Naive thymus-derived CD4-positive, alpha-beta T cell (primary cell): ENCODE measurements around the gene CSNK1E. TPM values are rescaled to one million over a fixed set of nuclear protein-coding genes. Genes with fewer than 3 reads are reported as not detected.
A peak's percentile ranks its signal among the peaks of the same experiment; 100 is the strongest.
"Not testable (repeated sequence)": the region's sequence is repeated elsewhere in the genome, so short reads cannot be mapped to it uniquely, and the experiment has no call there.

Experiments
- ATAC-seq: fragments of 150-1000 bp; cut with Tn5 transposase; 2 replicates; pipeline ENCODE4 v1.10.0; 2021; ENCODE audit warnings: mild to moderate bottlenecking, moderate library complexity
- CTCF ChIA-PET: fragments of 350-600 bp; sonication (Branson Sonifier 250); formaldehyde crosslinking; loops from one replicate; lab custom pipeline; 2021; ENCODE audit warnings: antibody characterized with exemption; lab: Charles Lee
- POLR2A ChIA-PET: fragments of 350-600 bp; sonication (Branson Sonifier 250); formaldehyde crosslinking; loops from one replicate; lab custom pipeline; 2021; ENCODE audit warnings: antibody characterized with exemption, inconsistent platforms; lab: Charles Lee
- DNase-seq, 9 donors: peaks; one replicate each; pipeline versions ENCODE4 v3.0.0 to v3.0.0-alpha.2; 2020 to 2022; ENCODE audit warnings: mixed read lengths in 1 of 9
- H3K27ac ChIP-seq: one replicate; pipeline ENCODE4 v1.7.0; 2013; ENCODE audit warnings: mild to moderate bottlenecking, low read depth, low read length, moderate library complexity
- H3K27me3 ChIP-seq, 2 donors: one replicate each; pipeline ENCODE4 v1.7.0; 2013; ENCODE audit warnings: low read length in 2 of 2, mild to moderate bottlenecking in 2 of 2, moderate library complexity in 2 of 2; ENCODE audit not compliant: control insufficient read depth in 2 of 2, insufficient read depth in 2 of 2
- H3K36me3 ChIP-seq, 3 experiments: 1 replicate in 2 of 3; 2 replicates in 1 of 3; pipeline ENCODE4 v1.7.0; 2013; ENCODE audit warnings: low read length in 3 of 3, mild to moderate bottlenecking in 3 of 3, moderate library complexity in 1 of 3; ENCODE audit not compliant: insufficient read depth in 3 of 3, control insufficient read depth in 2 of 3
- H3K4me1 ChIP-seq, 2 donors: one replicate each; pipeline ENCODE4 v1.7.0; 2013; ENCODE audit warnings: low read length in 2 of 2, mild to moderate bottlenecking in 2 of 2, moderate library complexity in 1 of 2; ENCODE audit not compliant: control insufficient read depth in 2 of 2, insufficient read depth in 2 of 2
- H3K4me3 ChIP-seq: 2 replicates; pipeline ENCODE4 v1.7.0; 2013; ENCODE audit warnings: mild to moderate bottlenecking, low read length
- H3K9me3 ChIP-seq, 3 experiments: 1 replicate in 2 of 3; 2 replicates in 1 of 3; pipeline ENCODE4 v1.7.0; 2013; ENCODE audit warnings: low read length in 3 of 3; ENCODE audit not compliant: control insufficient read depth in 2 of 3
- H3K27ac Mint-ChIP-seq, 9 donors: one replicate each; pipeline ENCODE4 v1.8.0; 2020 to 2022; ENCODE audit warnings: mixed read lengths in 9 of 9, mild to moderate bottlenecking in 8 of 9, moderate library complexity in 5 of 9, inconsistent platforms in 2 of 9
- H3K27me3 Mint-ChIP-seq, 5 donors: one replicate each; pipeline ENCODE4 v1.8.0; 2021 to 2022; ENCODE audit warnings: mixed read lengths in 5 of 5, mild to moderate bottlenecking in 1 of 5
- H3K36me3 Mint-ChIP-seq, 5 donors: one replicate each; pipeline ENCODE4 v1.8.0; 2020 to 2022; ENCODE audit warnings: mixed read lengths in 5 of 5, mild to moderate bottlenecking in 3 of 5, inconsistent platforms in 1 of 5
- H3K4me1 Mint-ChIP-seq, 7 donors: one replicate each; pipeline ENCODE4 v1.8.0; 2020 to 2022; ENCODE audit warnings: mixed read lengths in 7 of 7, mild to moderate bottlenecking in 3 of 7, inconsistent platforms in 1 of 7
- H3K4me3 Mint-ChIP-seq, 10 donors: one replicate each; pipeline ENCODE4 v1.8.0; 2020 to 2022; ENCODE audit warnings: mild to moderate bottlenecking in 10 of 10, mixed read lengths in 10 of 10, moderate library complexity in 6 of 10, inconsistent platforms in 2 of 10
- H3K9me3 Mint-ChIP-seq, 11 donors: one replicate each; pipeline ENCODE4 v1.8.0; 2020 to 2022; ENCODE audit warnings: mixed read lengths in 11 of 11, mild to moderate bottlenecking in 4 of 11, inconsistent platforms in 1 of 11, moderate library complexity in 1 of 11
- intact Hi-C, 2 donors: fragments of 100-400 bp; cut with micrococcal nuclease; formaldehyde crosslinking; loops; one replicate each; pipeline ENCODE4 v1.15.1; 2023
- polyA plus RNA-seq, 2 donors: library from polyadenylated mRNA; unstranded; fragments of 300-500 nt; fragmentation: Illumina TruSeq; gene quantifications; one replicate each; pipeline ENCODE4 v1.2.3, GENCODE V29; 2021
- total RNA-seq, 6 experiments: library from RNA in 5 of 6; stranded (reverse) in 5 of 6; gene quantifications; 1 replicate in 5 of 6; 2 replicates in 1 of 6; pipeline ENCODE4 v1.2.3 and lab custom pipeline; 2021 to 2026

CSNK1E gene
- total RNA-seq (100 to 1,000 TPM in 2 of 5 experiments, 10 to 100 TPM in 3; 71.6 to 143 (median 91.9) TPM), polyA plus RNA-seq (1 to 10 TPM; 5.6 to 8.1 TPM), total RNA-seq (lab: John Stamatoyannopoulos, UW) (82.9 reads per million, percentile 81 among the genes with 10 or more reads in this experiment)

DNA sequence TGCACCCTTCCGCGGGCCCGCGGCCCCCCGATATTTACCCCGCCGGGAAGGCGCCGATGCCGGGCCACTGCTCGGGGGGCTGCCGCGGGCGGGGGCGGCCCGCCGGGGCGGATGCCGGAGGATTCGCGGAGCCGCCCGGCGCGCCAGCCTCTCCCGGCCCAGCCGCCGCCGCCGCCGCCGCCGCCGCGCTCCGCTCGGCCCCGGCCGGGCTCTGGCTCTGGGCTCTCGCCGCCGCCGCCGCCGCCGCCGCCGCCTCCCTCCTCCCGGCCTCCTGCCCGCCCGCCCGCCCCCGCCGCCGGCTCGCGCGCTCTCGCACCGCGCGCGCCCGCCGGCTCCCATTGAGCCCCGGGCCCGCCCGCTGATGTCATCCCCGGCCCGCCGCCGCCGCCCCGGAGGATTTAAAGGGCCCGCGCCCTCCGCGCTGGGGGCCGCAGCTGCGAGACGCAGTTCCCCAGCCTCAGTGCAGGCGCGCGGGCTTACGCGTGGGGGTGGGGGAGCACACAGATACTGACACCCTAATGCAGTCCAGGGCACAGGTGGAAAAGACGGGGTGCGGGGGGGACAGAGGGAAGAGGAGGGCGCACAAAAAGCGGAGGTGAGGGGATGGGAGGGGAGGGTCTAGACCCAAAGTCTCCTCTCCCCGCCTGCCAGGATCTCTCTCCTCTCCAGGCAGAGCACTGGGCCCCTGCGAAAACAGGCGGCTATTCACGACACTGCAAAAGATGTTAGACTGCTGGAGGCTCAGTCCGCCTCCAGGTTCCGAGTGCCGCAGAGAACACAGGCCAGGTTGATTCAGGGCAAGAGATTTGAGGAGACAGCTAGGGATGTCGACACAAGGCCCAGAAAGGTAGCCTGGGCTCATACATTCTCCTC lies at the start of gene CSNK1E:
TSS of gene CSNK1E (minus strand) at position 312 of the 873 bp plus-strand sequence. CDS start 3,276 bp downstream, outside the sequence.
- intact Hi-C loops = loop anchor here (1.0 to 10.0 kb wide), 11 partner anchors 35 to 555 kb away; partner anchors contain the start of genes DDX17 (in 2 of the 2), MAFF (in 2 of the 2), TMEM184B (in 2 of the 2) and CBX6 (in 1 of the 2)
- Mint-ChIP-seq H3K4me1 (peaks cover 31 to 49% (median 42%) of the 10 kb centered on the region in 7 donors), H3K27ac (peak within 1 kb of the TSS; percentile 94 to 97 (median 95)), H3K4me3 (peak within 1 kb of the TSS; percentile 84 to 92 (median 89)), H3K36me3 (no peaks in the 10 kb centered on the region), H3K9me3 (peaks cover 0 to 5% (median 0%) of the 10 kb centered on the region in 11 donors), H3K27me3 (no peaks in the 10 kb centered on the region)
- no peaks in the 10 kb centered on the region for H3K36me3 ChIP-seq
- CTCF ChIA-PET = no interaction called here
- H3K27me3 ChIP-seq = no peaks in the 10 kb centered on the region
- peak within 1 kb of the TSS; percentile 91 for H3K27ac ChIP-seq
- H3K9me3 ChIP-seq = no peaks in the 10 kb centered on the region
- peak; percentile 79 for ATAC-seq
- H3K4me3 ChIP-seq = peak within 1 kb of the TSS; percentile 62
- H3K4me1 ChIP-seq = peaks cover 28 to 39% of the 10 kb centered on the region in 2 donors
- POLR2A ChIA-PET = interaction anchor here (1.0 kb wide), 1 partner anchor 50 kb away, joined by 4 read pairs; no protein-coding TSS in a partner anchor
- peak; percentile 67 to 85 (median 74) for DNase-seq

DNA sequence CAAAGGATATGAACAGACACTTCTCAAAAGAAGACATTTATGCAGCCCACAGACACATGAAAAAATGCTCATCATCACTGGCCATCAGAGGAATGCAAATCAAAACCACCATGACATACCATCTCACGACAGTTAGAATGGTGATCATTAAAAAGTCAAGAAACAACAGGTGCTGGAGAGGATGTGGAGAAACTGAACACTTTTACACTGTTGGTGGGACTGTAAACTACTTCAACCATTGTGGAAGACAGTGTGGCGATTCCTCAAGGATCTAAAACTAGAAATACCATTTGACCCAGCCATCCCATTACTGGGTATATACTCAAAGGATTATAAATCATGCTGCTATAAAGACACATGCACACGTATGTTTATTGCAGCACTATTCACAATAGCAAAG lies 48.6 kb upstream of the CSNK1E start:
- DNase-seq, H3K27ac ChIP-seq, H3K36me3 ChIP-seq, CTCF ChIA-PET, H3K9me3 Mint-ChIP-seq, H3K27me3 Mint-ChIP-seq, ATAC-seq, POLR2A ChIA-PET, H3K4me3 Mint-ChIP-seq, H3K4me1 Mint-ChIP-seq, H3K27me3 ChIP-seq, intact Hi-C loops, H3K27ac Mint-ChIP-seq, H3K4me1 ChIP-seq, H3K9me3 ChIP-seq, H3K4me3 ChIP-seq: not testable (repeated sequence)
- peaks cover 0 to 23% (median 0%) of the 10 kb centered on the region in 5 donors for H3K36me3 Mint-ChIP-seq

DNA sequence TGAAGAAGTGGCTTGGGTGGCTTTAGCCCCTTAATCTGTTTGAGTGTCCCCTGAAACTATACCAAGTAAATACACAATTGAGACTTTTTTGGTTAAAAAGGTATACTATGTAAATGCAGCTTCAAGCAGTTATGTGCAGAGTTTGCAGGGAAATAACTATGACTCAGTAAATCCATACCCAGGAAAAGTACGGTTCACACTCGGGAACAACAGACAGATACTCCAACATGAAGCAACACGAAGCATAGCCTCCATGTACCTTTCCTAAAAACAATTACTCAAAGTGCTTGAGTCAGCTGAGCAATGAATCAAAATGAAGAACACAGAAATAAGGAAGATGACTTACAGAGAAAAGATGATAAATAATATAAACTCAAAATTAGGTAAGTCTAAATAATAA lies 47.9 kb upstream of the CSNK1E start:
- DNase-seq, intact Hi-C loops, H3K27ac ChIP-seq, H3K4me3 ChIP-seq, POLR2A ChIA-PET, H3K9me3 Mint-ChIP-seq, H3K9me3 ChIP-seq, H3K27ac Mint-ChIP-seq, H3K4me1 ChIP-seq, H3K27me3 Mint-ChIP-seq, H3K4me3 Mint-ChIP-seq, H3K27me3 ChIP-seq, ATAC-seq, CTCF ChIA-PET, H3K4me1 Mint-ChIP-seq, H3K36me3 ChIP-seq: not testable (repeated sequence)
- peaks cover 0 to 23% (median 0%) of the 10 kb centered on the region in 5 donors for H3K36me3 Mint-ChIP-seq

DNA sequence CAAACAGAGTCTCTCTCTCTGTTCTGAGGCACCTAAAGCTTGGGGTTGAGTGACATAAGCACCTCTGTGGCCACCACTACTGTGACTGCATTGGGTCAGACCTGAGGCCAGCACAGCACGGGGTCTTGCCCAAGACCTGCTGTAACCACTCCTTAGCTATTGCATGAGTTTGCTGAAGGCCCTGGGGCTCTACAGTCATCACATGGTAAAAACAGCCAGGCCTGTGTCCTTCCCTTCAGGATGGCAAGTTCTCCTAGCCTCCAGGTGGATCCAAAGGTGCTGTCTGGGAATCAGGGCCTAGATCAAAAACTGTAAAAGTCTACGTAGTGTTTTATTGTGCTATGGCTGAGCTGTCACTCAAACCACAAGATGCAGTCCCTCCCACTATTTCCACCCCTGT lies 43.3 kb upstream of the CSNK1E start:
- POLR2A ChIA-PET, H3K27me3 Mint-ChIP-seq, H3K27ac Mint-ChIP-seq, H3K9me3 ChIP-seq, CTCF ChIA-PET, ATAC-seq, DNase-seq, H3K4me1 Mint-ChIP-seq, H3K9me3 Mint-ChIP-seq, H3K4me3 Mint-ChIP-seq, H3K27me3 ChIP-seq, H3K27ac ChIP-seq, H3K4me1 ChIP-seq, H3K36me3 ChIP-seq, H3K4me3 ChIP-seq, intact Hi-C loops: not testable (repeated sequence)
- H3K36me3 Mint-ChIP-seq = peaks cover 0 to 17% (median 0%) of the 10 kb centered on the region in 5 donors

DNA sequence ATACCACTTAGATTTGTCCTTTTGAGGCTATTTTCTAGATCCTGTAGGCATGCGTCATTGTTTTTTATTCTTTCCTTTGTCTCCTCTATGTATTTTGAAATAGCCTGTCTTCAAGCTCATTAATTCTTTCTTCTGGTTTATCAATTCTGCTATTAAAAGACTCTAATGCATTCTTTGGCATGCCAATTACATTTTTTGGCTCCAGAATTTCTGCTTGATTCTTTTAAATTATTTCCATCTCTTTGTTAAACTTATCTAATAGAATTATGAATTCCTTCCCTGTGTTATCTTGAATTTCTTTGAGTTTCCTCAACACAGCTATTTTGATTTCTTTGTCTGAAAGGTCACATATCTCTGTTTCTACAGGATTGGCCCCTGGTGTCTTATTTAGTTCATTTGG lies 42.6 kb upstream of the CSNK1E start:
- H3K4me3 Mint-ChIP-seq, intact Hi-C loops, H3K27me3 ChIP-seq, DNase-seq, H3K27me3 Mint-ChIP-seq, ATAC-seq, H3K36me3 ChIP-seq, H3K9me3 Mint-ChIP-seq, H3K27ac ChIP-seq, H3K4me1 ChIP-seq, H3K9me3 ChIP-seq, POLR2A ChIA-PET, H3K4me3 ChIP-seq, H3K27ac Mint-ChIP-seq, H3K4me1 Mint-ChIP-seq, CTCF ChIA-PET: not testable (repeated sequence)
- peaks cover 0 to 14% (median 0%) of the 10 kb centered on the region in 5 donors for H3K36me3 Mint-ChIP-seq

DNA sequence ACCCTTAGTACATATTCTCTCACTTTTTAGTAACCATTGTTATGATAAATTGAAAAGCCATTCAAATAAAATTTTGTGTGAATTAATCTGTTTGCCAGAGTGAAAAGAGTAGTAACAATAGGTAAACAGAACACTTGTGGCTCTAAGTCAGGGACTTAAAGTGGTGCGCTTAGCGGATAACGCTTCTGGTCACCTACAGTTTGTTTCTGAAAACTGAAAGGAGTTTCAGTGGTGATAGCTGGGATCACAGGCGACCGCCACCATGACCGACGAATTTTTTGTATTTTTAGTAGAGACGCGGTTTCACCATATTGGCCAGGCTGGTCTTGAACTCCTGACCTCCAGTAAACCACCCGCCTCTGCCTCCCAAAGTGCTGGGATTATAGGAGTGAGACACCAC lies 40.7 kb upstream of the CSNK1E start:
- H3K36me3 Mint-ChIP-seq, H3K9me3 Mint-ChIP-seq, H3K4me1 ChIP-seq, H3K27me3 ChIP-seq, intact Hi-C loops, H3K27ac Mint-ChIP-seq, CTCF ChIA-PET, H3K4me1 Mint-ChIP-seq, ATAC-seq, H3K4me3 Mint-ChIP-seq, H3K27ac ChIP-seq, H3K36me3 ChIP-seq, H3K9me3 ChIP-seq, DNase-seq, H3K27me3 Mint-ChIP-seq, H3K4me3 ChIP-seq, POLR2A ChIA-PET: not testable (repeated sequence)
